Breast epithelium (tissue), 3 donors: Measurements from ENCODE around the gene PADI2.

Experiments used
- POLR2AphosphoS5 ChIP-seq, 3 donors: sonication (generic); formaldehyde crosslinking; IDR thresholded peaks; one replicate each; pipeline ENCODE4 v1.6.1; 2017; ENCODE audit warnings: antibody characterized with exemption in 3 of 3
- TF ChIP-seq, protein P1 (sequence below), 3 donors: fragments of 450-650 bp; IDR thresholded peaks; one replicate each; pipeline ENCODE4 v1.5.1; 2016 to 2017; ENCODE audit warnings: antibody characterized with exemption in 3 of 3, mild to moderate bottlenecking in 3 of 3, moderate library complexity in 3 of 3

- no peak for TF ChIP-seq POLR2AphosphoS5 (IDR thresholded peaks at IDR 0.05)
- TF ChIP-seq, protein P1, sequence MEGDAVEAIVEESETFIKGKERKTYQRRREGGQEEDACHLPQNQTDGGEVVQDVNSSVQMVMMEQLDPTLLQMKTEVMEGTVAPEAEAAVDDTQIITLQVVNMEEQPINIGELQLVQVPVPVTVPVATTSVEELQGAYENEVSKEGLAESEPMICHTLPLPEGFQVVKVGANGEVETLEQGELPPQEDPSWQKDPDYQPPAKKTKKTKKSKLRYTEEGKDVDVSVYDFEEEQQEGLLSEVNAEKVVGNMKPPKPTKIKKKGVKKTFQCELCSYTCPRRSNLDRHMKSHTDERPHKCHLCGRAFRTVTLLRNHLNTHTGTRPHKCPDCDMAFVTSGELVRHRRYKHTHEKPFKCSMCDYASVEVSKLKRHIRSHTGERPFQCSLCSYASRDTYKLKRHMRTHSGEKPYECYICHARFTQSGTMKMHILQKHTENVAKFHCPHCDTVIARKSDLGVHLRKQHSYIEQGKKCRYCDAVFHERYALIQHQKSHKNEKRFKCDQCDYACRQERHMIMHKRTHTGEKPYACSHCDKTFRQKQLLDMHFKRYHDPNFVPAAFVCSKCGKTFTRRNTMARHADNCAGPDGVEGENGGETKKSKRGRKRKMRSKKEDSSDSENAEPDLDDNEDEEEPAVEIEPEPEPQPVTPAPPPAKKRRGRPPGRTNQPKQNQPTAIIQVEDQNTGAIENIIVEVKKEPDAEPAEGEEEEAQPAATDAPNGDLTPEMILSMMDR (IDR thresholded peaks at IDR 0.05) = no peak
Measured at GRCh38 chr1:17163371-17163770, 44.1 kb upstream of the PADI2 start.
